Measurements from ENCODE around the gene MYLK4.
A peak's percentile ranks its signal among the peaks of the same experiment; 100 is the strongest.
"Not testable (repeated sequence)": the region's sequence is repeated elsewhere in the genome, so short reads cannot be mapped to it uniquely, and the experiment has no call there.

Gene MYLK4

DNA sequence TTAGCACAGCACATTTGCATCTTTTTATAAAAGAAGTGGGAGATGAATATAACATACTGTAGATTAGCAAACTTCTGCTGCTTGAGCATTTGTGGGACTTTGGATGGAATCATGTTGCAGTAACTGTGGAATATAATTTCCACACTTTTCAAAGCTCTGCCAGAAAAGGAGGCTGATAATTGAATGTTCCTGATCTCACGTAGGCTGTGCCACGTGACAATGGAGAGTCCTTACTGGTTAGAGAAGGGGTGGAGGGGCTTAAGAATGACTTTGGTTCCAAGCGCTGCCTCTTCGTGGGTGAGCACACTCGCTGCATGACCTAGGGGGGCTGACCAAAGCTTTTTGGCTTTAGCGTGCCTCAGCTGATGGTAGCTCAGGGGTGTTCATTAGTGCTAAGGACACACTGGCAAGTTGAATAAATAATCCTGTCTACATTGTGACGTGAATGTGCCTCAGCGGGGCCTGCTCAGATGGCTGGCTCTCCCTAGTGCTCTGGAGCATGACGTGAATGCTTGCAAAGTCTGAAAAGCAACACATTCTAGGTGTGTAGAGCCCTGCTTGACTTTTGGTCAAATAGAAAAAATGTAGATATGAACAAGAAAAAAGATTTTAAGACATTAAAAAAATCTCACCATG lies 29.5 kb upstream of the MYLK4 start:
- no peak for DNase-seq (ENCODE audit: low read depth in 1 of 2, low spot score in 1 of 2)

DNA sequence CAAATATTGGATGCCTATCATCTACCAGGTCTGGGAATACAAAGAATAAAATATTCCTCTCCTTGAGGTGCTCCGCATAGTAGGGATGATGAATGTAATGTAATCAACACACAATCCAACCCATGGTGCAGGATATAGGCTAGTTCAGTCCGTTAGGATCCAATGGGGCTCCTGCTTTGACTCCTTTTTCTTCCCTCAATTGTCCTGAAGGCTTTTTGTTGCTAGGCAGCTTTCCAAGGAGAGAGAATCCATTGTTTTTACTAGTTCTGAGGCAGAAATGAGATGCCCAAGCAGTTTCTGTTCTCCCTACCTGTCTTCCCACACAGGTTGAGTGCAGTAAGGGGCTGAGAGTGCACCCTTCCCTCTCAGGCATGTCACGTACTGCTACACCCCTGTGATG lies 26.5 kb upstream of the MYLK4 start:
- DNase-seq (ENCODE audit: low read depth in 1 of 2, low spot score in 1 of 2) = no peak

DNA sequence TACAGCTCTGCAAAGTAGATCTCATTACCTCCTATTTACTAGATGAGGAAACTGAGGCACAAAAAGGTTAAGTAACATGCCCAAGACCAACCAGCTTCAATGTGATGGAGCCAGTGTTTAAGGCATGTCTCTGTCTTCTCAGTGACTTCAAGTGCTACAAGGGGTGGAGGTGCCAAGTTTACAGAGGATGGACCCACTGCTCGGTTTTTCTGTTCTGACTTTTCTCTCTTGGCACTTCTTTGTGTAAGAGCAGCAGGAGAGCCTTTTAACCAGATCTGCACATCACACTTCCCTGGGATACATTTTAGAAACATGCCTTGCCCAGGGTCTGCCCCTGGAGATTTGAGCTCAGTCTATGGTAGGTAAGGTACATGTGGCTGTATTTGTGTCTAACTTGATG lies 24.3 kb upstream of the MYLK4 start:
- DNase-seq (ENCODE audit: low read depth in 1 of 2, low spot score in 1 of 2) = no peak

DNA sequence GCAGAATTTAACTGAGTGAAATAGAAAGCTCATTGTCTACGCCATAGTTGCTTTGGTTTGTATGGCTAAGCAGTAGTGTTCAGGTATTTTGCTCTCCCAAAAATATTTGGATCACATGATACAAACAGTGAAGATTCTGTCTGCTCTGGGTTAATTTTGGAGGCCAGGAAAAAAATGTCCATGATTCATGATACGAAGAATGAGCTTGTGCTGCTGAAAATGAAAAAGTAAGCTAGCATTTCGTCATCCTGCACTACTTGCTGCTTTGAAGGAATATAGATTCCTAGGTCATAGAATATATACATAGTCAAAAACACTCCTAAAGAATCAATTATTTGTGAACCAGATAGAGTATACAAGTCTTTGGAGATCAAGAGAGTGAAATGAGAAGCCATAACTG lies 22.7 kb upstream of the MYLK4 start:
- DNase-seq (ENCODE audit: low read depth in 1 of 2, low spot score in 1 of 2) = no peak

DNA sequence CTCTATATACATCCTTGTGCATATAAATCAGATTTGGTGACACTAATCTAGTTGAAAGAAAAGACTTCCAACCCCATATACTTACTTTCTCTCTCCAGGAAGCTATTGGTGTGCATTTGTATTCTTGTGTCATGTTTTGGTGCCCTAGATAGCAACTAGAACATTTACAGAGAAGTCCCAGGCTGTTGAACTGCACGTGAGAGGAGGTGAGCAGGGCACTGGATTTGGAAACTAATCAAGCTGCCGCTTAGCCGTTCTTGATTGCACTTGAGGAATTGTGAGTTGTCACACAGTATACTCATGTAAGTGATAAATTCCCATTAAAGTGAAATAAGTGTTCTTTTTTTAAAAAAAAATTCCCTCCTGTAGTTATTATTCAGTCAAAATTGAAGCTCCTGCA lies 22.1 kb upstream of the MYLK4 start:
- no peak for DNase-seq (ENCODE audit: low read depth in 1 of 2, low spot score in 1 of 2)

DNA sequence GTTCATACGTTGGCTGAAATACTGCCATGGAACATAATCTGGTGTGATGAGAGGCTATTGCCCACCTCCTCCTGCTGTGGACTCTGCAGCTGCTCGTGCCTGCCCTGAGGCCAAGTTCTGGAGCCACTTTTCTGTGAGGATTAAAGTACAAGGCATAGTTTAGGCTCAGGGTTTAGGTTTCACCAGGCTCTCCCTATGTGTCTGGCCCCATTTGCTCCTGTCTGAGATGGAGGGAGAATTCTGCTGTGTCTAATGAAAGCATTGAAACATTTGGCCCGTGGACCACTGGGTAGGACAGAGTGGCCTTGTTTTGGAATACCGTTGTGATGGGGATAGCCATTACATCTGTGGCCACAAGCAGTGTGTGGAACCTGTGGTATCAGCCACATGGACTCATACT lies 20.4 kb upstream of the MYLK4 start:
- no peak for DNase-seq (ENCODE audit: low read depth in 1 of 2, low spot score in 1 of 2)

DNA sequence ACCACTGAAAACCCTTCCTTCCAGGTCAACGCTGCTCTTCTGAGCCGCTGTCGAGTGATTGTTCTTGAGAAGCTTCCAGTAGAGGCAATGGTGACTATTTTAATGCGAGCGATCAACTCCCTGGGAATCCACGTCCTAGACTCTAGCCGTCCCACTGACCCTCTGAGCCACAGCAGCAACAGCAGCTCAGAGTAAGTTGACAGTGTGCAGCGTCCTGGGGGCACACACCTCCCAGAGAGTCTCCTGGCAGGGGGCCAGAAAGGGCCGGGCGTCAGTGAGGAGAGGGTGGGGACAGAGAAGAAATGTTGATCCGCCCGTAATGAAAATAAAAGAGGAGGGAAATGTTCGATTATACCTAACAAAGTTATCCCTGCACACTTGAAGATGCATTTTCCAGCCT lies 19.4 kb upstream of the MYLK4 start:
- DNase-seq (ENCODE audit: low read depth in 1 of 2, low spot score in 1 of 2) = no peak

DNA sequence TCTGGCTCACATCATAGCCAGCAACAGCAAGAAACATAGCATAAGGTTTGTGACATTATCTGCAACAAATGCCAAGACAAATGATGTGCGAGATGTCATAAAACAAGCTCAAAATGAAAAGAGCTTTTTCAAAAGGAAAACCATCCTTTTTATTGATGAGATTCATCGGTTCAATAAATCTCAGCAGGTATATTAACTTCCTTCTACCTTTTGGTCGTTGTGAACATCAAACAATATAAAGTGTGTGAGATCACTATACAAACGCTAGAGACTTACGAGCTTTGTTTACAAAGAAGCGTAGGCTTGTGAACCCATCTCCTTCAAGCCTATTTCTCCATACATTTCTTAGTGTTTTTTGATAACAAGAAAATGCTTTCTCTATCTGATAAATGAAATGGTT lies 18.0 kb upstream of the MYLK4 start:
- no peak for DNase-seq (ENCODE audit: low read depth in 1 of 2, low spot score in 1 of 2)

DNA sequence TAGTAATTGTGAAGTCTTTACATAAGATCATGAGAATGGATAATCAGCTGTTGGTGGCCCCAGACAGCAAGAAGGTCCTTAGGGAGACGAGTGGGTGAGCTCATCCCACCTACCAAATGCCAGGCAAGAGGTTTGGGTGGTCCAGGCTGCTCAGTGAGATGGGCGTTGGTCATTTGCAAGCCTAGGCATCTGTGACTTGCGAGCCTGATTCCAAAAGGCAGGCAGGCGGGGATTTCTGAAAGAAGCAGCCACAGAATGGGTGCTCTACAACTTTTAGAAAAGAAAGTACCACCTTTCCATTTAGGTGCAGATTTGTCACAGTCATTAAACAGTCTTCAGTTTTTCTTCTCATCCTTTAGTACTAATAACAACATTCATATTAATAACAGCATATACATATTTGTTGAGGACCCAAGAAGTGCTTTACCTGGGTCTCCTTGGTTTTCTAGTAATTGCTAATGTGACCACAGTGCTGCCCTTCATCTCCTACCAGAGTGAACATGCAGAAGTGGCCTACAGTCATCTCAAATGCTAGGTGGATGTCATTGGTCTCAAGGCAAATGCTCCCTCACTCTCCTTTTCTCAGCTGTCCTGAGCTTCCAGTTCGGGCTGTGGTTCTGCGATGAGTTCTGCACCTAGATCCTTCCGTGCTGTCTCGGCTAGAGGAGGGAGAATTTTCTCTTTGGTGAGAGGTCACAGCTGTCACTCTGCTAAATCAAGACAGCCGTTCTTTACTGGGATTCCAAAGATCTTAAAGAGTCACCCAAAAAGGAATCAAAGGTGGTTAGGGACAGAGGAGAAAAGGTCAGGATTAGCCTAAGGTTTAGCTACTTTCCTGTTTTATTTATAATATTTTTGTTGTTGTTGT lies 17.2 kb upstream of the MYLK4 start:
- no peak for DNase-seq (ENCODE audit: low read depth in 1 of 2, low spot score in 1 of 2)

DNA sequence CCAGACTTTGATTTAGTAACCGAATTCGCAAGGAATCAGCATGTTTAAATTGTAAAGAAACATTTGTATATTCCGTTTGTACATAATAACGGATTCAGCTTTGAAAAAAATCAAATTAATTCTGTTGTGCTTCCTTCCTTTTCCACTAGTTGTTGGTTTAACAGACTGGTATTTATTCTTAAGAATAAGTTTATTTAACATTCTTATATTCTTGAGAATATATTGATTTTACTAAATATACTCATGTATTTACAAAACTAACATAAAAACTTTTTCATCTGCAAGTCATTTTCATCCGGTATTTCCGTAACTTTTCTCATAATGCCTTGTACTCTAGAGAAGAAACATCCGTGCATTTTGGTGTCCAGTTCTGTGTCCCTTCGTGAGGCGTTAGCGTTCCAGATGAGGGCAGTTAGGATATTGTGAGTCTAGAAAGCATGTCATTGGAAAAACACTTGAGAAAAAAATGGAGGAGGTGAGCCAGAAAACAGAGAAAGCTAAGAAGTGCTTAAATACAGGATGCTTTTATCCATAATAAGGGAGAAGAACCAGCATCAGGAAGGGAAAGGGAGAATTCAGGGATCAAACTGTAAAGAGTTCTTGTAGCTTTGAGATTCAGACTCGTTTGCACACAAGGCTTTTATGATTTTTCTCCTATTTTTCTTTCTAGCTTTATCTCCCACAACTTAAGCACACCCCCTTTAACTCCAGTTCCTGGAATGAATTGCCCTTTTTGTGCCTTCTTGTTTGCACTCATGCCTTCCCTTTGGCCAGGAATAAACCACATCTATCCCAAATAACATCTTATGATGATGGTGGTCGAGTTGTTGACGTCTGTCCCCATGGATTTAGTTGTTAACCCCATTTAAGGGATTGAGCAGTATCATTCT lies 16.3 kb upstream of the MYLK4 start:
- no peak for DNase-seq (ENCODE audit: low read depth in 1 of 2, low spot score in 1 of 2)

DNA sequence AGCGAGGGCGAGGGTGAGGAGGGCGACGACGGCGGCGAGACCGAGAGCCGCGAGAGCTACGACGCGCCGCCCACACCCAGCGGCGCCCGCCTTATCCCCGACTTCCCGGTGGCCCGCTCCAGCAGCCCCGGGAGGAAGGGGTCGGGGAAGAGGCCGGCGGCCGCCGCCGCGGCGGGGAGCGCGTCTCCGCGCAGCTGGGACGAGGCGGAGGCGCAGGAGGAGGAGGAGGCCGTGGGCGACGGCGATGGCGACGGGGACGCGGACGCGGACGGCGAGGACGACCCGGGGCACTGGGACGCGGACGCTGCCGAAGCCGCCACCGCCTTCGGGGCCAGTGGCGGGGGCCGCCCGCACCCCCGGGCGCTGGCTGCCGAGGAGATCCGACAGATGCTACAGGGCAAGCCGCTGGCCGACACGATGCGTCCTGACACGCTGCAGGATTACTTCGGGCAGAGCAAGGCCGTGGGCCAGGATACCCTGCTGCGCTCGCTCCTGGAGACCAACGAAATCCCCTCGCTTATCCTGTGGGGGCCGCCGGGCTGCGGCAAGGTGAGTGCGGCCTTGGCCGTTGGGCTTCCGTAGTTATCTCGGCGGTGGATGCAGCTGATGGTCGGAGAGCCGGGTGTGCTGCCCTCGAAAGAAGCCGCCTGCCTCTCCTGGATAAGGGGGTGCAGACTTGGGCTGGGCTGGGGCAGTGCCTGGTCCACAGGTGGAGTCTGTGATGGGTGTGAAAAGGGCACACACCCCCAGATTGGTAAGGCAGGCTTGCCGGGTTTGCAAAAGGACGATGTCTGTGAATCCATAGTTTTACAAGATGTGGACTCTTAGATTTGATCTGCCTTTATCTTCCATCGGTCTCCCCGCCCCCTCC lies 15.4 kb upstream of the MYLK4 start:
- DNase-seq (ENCODE audit: low read depth in 1 of 2, low spot score in 1 of 2) = no peak

DNA sequence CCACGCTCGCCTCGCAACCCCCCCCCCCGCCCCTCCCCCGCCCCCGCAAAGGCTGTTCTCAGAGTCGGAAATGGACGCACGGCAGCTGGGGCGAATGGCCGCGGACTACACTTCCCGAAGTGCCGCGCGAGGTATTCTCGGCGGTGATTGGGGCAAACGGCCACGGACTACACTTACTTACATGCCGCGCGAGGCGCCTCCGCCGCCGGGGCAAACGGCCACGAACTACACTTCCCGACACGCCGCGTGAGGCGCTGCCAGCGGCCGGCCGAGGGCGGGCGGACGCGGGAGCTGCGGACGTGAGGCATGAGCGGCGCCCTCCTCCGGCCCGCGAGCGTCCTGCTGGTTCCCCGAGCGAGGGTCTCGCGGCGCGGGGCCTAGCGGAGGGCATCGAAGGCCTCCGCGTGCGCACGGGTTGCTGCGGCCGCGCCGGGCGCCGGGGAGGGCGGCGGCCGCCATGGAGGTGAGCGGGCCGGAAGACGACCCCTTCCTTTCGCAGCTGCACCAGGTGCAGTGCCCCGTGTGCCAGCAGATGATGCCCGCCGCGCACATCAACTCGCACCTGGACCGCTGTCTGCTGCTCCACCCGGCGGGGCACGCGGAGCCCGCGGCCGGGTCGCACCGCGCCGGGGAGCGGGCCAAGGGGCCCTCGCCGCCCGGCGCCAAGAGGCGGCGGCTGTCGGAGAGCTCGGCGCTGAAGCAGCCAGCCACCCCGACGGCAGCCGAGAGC lies 14.6 kb upstream of the MYLK4 start, which contains the start of gene WRNIP1:
WRNIP1 (plus strand) TSS at position 228 of the 730 bp plus-strand sequence; CDS start at position 458, 230 bp downstream.
- DNase-seq (ENCODE audit: low read depth in 1 of 2, low spot score in 1 of 2) = peak; percentile 89 to 96

DNA sequence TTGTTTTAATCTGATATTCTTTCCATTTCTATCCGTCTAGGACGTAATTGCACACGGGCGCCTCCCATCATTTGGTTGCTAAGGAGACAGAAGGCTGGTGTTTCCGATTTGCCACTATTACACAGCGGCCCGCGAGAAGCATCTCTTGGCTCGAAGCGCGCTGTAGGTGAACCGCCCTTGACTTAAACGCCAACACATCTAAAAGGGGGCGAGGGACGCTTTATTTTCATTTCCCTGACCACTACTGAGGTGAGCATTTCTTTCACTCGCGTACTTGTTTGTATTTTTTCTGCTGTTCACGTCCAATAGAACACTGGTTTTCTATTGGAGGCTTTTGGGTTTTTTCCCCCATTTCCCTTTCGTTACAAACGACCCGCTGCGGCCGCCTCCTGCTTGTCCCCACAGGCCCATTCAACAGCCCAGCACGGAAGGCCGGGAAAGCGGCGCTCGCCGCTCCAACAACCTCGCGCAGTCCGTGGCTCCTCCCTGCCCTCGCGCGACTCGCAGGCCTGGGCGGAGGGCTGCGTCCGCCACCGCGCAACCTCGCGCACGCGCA lies 14.0 kb upstream of the MYLK4 start:
- DNase-seq (ENCODE audit: low read depth in 1 of 2, low spot score in 1 of 2) = peak in 1 of 2 donors; percentile 49

DNA sequence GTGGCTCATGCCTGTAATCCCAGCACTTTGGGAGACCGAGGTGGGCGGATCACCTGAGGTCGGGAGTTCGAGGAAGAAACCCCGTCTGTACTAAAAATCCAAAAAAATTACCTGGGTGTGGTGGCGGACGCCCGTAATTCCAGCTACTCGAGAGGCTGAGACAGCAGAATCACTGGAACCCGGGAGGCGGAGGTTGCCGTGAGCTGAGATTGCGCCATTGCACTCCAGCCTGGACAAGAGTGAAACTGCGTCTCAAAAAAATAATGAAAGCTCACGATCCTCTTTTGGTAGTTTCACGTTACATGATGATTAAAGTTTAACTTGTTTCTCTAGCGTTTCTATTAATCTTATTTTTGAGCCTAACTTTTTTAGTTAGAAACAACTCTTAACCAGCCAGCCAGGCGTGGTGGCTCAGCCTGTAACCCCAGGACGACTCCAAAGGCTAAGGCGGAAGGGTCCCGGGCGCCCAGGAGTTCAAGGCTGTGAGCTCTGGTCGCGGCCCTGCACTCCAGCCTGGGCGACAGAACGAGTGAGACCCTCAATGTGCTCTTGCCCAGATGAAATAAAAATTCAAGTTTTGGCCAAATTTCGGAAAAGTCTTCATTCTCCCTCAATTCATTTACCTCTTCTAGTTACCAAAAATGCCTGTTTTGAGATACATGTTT lies 13.3 kb upstream of the MYLK4 start:
- no peak for DNase-seq (ENCODE audit: low read depth in 1 of 2, low spot score in 1 of 2)

DNA sequence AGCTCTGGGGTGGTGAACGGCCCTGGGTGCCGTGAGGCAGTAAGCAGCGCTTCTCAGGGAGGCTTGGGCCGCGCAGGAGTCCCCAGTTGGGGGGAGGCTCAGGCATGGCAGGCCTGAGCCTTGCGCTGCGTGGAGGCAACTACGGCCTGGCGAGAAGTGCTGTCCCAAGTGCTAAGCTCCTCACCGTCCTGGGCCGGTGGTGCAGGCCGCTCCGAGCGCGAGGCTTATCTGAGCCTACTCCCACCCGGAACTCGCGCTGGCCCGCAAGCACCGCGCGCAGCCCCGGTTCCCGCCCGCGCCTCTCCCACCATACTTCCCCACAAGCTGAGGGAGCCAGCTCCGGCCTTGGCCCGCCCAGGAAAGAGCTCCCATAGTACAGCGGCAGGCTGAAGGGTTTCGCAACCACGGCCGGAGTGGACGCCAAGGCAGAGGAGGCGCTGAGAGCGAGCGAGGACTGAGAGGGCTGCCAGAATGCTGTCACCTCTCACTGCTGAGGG lies 12.7 kb upstream of the MYLK4 start:
- DNase-seq (ENCODE audit: low read depth in 1 of 2, low spot score in 1 of 2) = no peak

DNA sequence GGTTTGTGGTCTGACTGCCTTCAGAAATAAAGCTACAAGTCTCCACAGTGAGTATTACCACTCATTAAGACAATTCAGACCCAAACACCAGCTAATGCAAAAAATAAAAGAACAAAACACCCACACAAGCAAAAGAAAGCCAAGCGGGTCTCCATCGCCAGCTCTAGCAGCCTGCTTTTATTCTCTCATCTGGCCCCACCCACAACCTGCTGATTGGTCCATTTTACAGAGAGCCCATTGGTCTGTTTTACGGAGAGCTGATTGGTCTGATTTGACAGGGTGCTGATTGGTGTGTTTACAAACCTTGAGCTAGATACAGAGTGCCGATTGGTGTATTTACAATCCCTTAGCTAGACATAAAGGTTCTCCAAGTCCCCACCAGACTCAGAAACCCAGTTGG lies 12.1 kb upstream of the MYLK4 start:
- DNase-seq (ENCODE audit: low read depth in 1 of 2, low spot score in 1 of 2) = not testable (repeated sequence)

DNA sequence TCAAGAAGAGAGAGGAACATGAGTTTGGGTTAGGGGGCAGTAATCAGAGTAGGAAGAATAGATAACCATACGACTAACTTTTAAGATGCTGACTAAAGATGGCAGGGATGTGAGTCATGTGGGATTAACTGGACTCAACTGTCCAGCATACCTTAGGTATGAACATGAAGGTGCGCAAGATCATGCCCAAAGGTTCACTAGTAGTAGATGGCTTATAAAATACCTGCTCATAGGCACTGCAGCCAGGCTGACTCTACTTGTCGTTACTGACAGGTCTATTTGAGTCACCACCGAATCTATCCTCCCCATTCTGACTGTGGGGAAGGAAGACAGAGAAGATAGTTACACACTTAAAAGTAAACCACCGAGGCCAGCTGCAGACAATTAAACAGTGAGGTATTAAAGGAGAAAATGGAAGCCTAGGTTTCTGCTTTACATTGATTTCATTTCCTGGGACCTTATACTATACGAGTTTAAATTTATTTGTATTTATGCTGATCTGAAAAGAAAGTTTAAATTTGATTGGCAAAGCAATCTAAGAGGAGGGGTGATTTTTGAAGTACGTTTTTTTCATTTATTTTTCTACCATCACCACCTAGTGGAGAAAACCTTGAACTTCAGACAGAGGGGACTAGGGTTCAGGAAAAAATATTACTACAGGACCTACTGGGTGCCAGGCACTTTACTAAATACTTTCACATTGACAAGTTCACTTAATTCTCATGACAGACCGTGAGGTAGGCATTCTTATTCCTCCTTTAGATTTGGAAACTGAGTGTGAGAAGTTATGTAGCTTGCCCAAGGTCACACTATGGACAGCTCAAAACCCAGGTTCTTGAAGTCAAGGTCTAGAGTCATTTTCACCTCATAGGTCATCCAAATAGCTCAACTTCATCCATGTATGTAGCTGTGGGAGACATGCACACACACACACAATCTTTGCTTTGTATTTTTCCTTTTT lies 10.4 kb upstream of the MYLK4 start:
- DNase-seq (ENCODE audit: low read depth in 1 of 2, low spot score in 1 of 2) = no peak

DNA sequence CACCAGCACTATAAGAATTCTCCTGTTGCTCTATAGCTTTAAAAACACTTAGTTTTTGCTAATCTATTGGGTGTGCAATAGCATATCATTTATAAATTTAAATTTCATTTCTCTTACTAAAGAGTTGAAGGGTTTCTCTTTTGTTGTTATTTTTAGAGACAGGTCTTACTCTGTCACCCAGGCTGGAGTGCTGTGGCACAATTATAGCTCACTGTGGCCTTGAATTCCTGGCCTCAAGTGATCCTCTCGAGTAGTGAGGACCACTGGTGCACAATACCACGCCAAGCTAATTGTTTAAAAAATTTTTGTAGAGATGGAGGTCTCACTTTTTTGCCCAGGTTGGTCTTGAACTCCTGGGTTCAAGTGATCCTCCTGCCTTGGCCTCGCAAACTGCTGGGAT lies 8.3 kb upstream of the MYLK4 start:
- DNase-seq (ENCODE audit: low read depth in 1 of 2, low spot score in 1 of 2) = no peak

Data from activated CD4-positive, alpha-beta T cell treated with anti-CD3 and anti-CD28 coated beads, Interleukin-2, amount 50 U/mL, for 24 hours (primary cell).